Prostate gland (tissue), 2 donors: ENCODE measurements around the gene ZBTB16. TPM values are rescaled to one million over a fixed set of nuclear protein-coding genes. Genes with fewer than 3 reads are reported as not detected.

ENCODE experiments used
- DNase-seq: peaks from one replicate; pipeline ENCODE4 v3.0.0-alpha.2; 2019; ENCODE audit warnings: low spot score
- H3K27ac ChIP-seq, 2 donors: fragments of 200-600 bp; sonication (generic); 2 replicates each; pipeline ENCODE4 v1.5.1; 2017 to 2019
- H3K27me3 ChIP-seq: fragments of 200-600 bp; sonication (generic); replicated peaks from 2 replicates; pipeline ENCODE4 v1.5.1; 2019; ENCODE audit not compliant: insufficient read depth
- H3K36me3 ChIP-seq, 2 donors: fragments of 200-600 bp; sonication (generic); 1 replicate in 1 of 2; 2 replicates in 1 of 2; pipeline versions ENCODE4 v1.5.1 to v1.8.1; 2017 to 2019
- H3K4me1 ChIP-seq: fragments of 200-600 bp; sonication (generic); replicated peaks from 2 replicates; pipeline ENCODE4 v1.5.1; 2019
- H3K4me3 ChIP-seq, 2 donors: fragments of 200-600 bp; sonication (generic); 2 replicates each; pipeline ENCODE4 v1.5.1; 2017 to 2019
- H3K9me3 ChIP-seq: fragments of 200-600 bp; sonication (generic); 2 replicates; pipeline ENCODE4 v1.5.1; 2017
- POLR2A ChIP-seq: fragments of 450-650 bp; IDR thresholded peaks from one replicate; pipeline ENCODE4 v1.6.1; 2016; ENCODE audit warnings: antibody characterized with exemption, mild to moderate bottlenecking
- POLR2AphosphoS5 ChIP-seq: sonication (generic); formaldehyde crosslinking; IDR thresholded peaks from one replicate; pipeline ENCODE4 v1.6.1; 2017; ENCODE audit warnings: antibody characterized with exemption
- WGBS: methylation state at CpG from one replicate; pipeline ENCODE4 v1.1.5; 2018; 5-methylcytosine and 5-hydroxymethylcytosine counted together
- intact Hi-C: fragments of 100-400 bp; cut with DNase I; formaldehyde crosslinking; loops from one replicate; pipeline ENCODE4 v1.14.2; 2022
- total RNA-seq, 2 donors: library from RNA; depleted of rRNA; stranded (reverse); fragments of >200 nt; gene quantifications; one replicate each; pipeline ENCODE4 v1.1.0, GENCODE V29; 2016
- TF ChIP-seq, protein P1 (sequence below), 4 experiments: fragments of 200-600 bp in 2 of 4; fragments of 450-650 bp in 2 of 4; sonication (generic) in 2 of 4; IDR thresholded peaks; 1 replicate in 3 of 4; 2 replicates in 1 of 4; pipeline ENCODE4 v1.5.1; 2016 to 2019; ENCODE audit warnings: antibody characterized with exemption in 4 of 4, mild to moderate bottlenecking in 2 of 4, moderate library complexity in 2 of 4

ZBTB16 gene
- total RNA-seq, 2 donors from 2014 or later: 171 to 230 TPM

DNA sequence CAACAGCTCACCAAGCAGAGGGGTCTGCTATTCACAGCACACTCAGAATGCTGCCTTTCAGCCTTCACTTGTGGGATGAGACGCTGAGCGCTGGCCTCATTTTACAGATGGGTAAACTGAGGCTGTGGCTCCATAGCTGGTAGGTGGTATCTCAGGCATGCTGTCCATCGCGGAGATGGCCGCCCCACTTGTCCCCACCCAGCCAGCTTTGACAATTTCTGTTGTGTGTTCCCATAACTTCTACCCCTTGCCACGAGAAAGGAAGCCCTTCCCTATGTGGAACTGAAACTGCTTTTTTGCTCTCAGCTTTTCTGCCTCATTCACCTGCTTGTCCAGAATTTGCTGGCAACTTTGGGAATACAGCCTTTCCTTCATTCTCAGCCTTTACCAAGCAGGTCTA is 200.6 kb downstream of the ZBTB16 start:
- H3K4me1 ChIP-seq: peaks cover 21% of the 10 kb centered on the region
- TF ChIP-seq POLR2A: no peak
- TF ChIP-seq, protein P1, sequence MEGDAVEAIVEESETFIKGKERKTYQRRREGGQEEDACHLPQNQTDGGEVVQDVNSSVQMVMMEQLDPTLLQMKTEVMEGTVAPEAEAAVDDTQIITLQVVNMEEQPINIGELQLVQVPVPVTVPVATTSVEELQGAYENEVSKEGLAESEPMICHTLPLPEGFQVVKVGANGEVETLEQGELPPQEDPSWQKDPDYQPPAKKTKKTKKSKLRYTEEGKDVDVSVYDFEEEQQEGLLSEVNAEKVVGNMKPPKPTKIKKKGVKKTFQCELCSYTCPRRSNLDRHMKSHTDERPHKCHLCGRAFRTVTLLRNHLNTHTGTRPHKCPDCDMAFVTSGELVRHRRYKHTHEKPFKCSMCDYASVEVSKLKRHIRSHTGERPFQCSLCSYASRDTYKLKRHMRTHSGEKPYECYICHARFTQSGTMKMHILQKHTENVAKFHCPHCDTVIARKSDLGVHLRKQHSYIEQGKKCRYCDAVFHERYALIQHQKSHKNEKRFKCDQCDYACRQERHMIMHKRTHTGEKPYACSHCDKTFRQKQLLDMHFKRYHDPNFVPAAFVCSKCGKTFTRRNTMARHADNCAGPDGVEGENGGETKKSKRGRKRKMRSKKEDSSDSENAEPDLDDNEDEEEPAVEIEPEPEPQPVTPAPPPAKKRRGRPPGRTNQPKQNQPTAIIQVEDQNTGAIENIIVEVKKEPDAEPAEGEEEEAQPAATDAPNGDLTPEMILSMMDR (IDR thresholded peaks at IDR 0.05): no peak
- no peak for TF ChIP-seq POLR2AphosphoS5
- intact Hi-C loops: loop anchor here (2.0 kb wide), 1 partner anchor 201 kb away; the partner anchor contains the start of gene ZBTB16

DNA sequence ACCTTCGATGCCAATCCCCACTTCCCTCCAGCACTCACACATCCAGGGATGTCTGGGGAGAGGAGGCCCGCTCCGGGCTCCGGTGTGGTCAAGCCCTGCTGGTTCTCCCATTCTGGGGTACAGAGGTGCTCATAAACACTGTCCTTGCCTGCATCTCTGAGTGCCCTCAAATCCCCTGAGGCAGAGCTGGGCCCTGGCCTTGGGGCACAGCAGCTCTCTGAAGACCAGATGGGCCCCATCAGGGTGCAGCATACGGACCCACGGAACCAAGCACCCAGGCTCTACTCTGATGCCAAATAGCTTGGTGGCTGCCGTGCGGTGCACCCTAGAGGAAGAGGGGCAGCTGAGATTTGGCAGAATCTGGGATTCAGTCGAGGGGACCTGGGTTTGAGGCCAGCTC is 201.0 kb downstream of the ZBTB16 start:
- H3K4me1 ChIP-seq: peaks cover 21% of the 10 kb centered on the region
- no peaks in the 10 kb centered on the region for H3K9me3 ChIP-seq
- no peak for DNase-seq
- 60% methylated on average over 9 of the region's 9 CpGs for WGBS
- TF ChIP-seq, protein P1 (IDR thresholded peaks at IDR 0.05): no peak
- TF ChIP-seq POLR2A (no peak), POLR2AphosphoS5 (no peak)
- intact Hi-C loops: loop anchor here (2.0 kb wide), 1 partner anchor 202 kb away; the partner anchor contains the start of gene ZBTB16
- H3K27me3 ChIP-seq: no peaks in the 10 kb centered on the region
- no peak overlapping the region for H3K4me3 ChIP-seq
- peak overlapping the region; percentile 81 to 86 for H3K27ac ChIP-seq
- H3K36me3 ChIP-seq: no peaks in the 10 kb centered on the region

More for the DNA sequence above, 200.6 kb downstream of the ZBTB16 start:
- H3K27me3 ChIP-seq: no peaks in the 10 kb centered on the region
- DNase-seq: no peak
- no peaks in the 10 kb centered on the region for H3K9me3 ChIP-seq
- no peaks in the 10 kb centered on the region for H3K36me3 ChIP-seq
- peak overlapping the region; percentile 81 to 86 for H3K27ac ChIP-seq
- H3K4me3 ChIP-seq: no peak overlapping the region
- WGBS: 87% methylated on average over 6 of the region's 6 CpGs

DNA sequence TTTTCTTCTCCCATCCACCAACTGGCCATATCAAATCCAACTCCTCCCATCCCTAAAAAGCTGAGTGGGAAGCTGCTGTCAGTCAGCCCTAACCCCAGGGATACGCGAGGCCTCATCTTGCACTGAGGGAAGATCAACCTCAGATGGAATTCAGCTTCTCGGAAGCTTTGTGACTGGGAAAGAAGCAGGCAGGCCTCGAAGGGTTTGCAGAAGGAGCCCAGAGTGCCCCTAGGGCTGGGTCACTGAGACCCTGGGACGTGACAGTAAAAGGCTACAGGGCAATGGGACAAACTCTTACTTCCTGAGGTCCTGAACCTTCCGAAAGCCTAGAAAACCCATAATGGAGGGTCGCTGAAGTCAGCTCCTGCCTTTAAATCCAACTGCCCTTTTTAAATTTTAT is 202.3 kb downstream of the ZBTB16 start:
- Histone ChIP-seq H3K36me3 (no peaks in the 10 kb centered on the region), H3K27ac (peak overlapping the region; percentile 15 to 86)
- intact Hi-C loops: loop anchor here (1.0 to 2.0 kb wide), 4 partner anchors 203 to 365 kb away; partner anchors contain the start of gene ZBTB16

DNA sequence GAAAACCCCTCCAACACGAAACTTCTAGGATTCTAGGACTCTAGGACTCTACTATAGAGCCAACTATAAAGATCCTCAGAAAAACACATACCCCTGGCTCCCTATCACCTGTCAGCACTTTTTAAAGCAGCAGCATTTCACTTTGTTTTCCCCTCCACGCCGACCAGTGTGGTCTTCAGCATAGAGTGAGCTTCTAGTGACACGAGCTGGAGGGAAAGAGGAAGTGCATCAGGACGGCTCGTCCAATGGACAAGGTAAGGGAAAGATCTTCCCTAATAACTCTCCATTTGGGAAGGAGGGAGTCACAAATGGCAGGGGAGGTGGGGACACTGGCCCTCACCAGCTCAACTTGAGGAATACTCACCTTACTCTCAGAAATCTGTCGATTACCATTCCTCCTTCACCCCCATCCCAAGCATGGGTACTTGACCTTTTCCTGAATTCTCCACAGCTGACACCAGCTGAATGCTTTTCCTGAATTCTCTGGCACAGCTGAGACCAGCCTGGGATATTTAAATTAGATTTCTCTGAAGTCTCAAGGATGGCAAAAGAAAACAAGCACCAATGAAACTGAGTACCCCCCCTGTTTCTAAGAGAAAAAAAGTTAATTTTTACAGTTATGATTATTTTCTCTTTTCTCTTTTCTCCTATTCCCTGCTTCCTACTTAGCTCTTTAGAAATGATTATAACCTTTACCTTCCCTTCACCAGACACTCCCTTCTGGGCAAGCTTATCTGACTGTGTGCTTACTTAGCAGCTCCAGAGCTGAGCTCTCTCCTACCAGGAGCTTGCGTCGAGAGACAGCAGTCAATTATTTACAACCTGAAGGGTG is 203.4 kb downstream of the ZBTB16 start:
- H3K4me3 ChIP-seq: no peak overlapping the region
- intact Hi-C loops: loop anchor here (1.0 to 2.0 kb wide), 2 partner anchors 270 to 366 kb away; no protein-coding TSS in a partner anchor
- no peaks in the 10 kb centered on the region for H3K36me3 ChIP-seq
- no peaks in the 10 kb centered on the region for H3K27me3 ChIP-seq
- TF ChIP-seq POLR2A (no peak), POLR2AphosphoS5 (peak; percentile 49)
- TF ChIP-seq, protein P1 (IDR thresholded peaks at IDR 0.05): peak in 3 of 4 experiments; percentile 27 to 74 (median 71)
- 20% methylated on average over 9 of the region's 9 CpGs for WGBS
- no peak for DNase-seq
- no peak overlapping the region for H3K27ac ChIP-seq
- no peaks in the 10 kb centered on the region for H3K9me3 ChIP-seq
- peaks cover 17% of the 10 kb centered on the region for H3K4me1 ChIP-seq

More for the DNA sequence above, 202.3 kb downstream of the ZBTB16 start:
- Histone ChIP-seq H3K4me1 (peaks cover 21% of the 10 kb centered on the region), H3K27me3 (no peaks in the 10 kb centered on the region), H3K9me3 (no peaks in the 10 kb centered on the region), H3K4me3 (no peak overlapping the region)
- no peak for DNase-seq
- 81% methylated on average over 7 of the region's 7 CpGs for WGBS
- TF ChIP-seq POLR2A: no peak
- no peak for TF ChIP-seq POLR2AphosphoS5
- TF ChIP-seq, protein P1 (IDR thresholded peaks at IDR 0.05): no peak
